GM18526 (cell line): ENCODE results near the gene FBXL13.

Source experiments
- POLR2A ChIP-seq: IDR thresholded peaks from 3 replicates; pipeline ENCODE4 v1.6.1; 2011; ENCODE audit not compliant: insufficient read length; ENCODE audit errors: extremely low read depth

FBXL13 gene

DNA sequence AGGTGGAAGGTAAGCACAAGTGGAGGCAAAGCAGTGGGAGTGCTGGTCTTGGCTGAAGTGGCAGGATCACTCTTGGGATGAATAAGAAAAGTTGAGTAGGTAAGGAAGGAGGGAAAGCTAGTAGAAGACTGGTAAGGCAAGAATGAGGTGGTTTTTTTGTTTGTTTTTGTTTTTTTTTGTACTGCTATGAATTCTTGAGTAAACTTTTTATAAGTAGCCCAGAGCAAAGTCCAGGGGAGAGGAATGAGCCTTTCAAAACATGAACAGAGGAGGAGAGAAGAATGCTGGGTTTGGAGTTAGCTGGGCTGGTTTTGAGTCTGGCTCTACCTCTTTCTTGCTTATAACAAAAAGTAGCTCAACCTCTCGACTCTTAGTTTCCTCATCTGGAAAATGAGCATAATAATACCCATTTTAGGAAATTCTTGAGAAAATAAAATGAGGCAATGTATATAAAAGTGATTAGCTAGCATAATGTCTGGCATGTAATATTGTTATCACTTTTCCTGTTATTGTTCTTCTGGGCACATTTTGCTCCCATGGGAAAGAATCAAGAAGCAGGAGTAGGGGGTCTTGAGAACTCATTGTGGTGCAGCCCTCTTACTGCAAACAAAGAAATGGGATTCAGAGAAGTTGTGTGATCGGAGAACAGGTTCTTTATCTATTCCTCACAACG lies 185.9 kb downstream of the FBXL13 start:
- no peak for TF ChIP-seq POLR2A

DNA sequence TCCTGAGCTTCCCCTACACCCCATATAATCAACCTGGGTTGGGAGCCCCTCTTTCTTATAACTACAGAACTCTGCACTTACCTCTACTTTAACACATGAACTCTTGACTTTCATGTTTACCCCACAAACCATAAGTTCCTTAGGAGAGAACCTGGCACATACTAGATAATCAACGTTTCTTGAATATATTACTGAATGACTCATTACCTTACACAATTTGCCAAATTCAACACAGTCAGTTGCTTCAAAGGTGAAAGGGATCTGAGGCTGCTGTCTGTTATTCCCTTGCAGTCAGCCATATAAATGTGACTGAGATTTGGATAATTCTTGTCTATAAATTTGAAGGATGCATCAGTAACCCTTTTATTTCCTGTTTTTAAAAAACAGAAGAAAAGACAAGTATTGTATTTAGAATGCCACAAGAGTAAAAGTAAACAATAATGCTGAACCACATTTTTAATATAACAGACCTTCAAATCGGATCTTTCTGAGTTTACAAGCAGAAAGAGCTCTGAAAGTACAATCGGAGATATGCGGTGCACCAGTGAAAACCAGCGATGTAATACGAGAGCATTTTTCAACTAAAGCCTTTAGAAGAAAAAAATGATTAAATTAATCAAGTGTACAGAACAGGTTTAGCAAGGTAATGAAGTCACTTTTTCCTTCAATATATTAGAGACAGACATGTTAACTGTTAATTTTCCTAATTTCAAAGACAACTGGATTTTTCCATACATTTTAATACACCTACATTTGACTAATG lies 191.3 kb downstream of the FBXL13 start:
- no peak for TF ChIP-seq POLR2A

DNA sequence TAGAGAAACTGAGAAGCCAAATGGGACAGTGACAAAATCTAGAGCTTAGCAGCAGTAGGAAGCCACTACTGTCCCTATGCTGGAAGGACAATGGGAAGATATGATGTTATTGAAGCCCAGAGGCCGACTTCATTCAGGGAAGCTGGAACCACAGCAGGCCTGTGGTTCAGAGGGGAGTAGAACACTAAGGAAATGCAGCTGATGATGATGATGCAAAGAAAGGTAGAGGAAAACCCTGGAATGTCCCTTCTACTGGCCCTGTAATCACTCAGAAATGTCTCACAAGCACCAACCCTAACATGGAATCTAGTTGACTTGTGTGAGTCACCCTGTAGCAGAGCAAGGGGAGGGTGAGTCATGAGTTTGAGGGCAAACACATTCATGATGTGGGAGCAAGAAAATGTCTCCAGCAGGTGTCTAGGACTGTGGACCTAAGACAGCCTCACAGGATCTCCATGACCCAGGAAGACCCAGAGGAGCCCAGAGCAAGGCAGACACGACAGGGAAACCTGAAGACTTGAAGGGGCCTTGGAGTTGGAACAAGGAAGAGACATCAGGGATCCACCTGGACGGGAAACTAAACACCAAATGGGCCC lies 198.8 kb downstream of the FBXL13 start:
- TF ChIP-seq POLR2A: no peak

DNA sequence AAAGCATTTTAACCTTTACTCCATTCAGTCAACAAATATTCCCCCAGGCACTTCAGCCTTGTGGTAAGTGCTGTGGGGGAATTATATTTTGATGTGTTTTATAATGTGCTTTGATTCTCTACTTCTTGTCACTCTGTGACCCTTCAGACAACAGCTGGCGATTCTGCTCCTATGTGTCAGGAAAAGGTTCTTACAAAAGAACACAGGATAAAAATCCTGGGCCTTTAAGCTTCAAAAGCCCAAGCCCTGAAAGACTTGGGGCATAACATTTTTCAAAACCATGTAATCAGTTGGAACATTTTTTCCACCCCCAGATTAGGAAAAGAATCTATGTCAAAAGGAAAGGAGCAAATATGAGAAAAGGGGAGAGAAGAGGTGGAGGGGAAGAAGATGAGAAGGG lies 199.6 kb downstream of the FBXL13 start:
- no peak for TF ChIP-seq POLR2A

DNA sequence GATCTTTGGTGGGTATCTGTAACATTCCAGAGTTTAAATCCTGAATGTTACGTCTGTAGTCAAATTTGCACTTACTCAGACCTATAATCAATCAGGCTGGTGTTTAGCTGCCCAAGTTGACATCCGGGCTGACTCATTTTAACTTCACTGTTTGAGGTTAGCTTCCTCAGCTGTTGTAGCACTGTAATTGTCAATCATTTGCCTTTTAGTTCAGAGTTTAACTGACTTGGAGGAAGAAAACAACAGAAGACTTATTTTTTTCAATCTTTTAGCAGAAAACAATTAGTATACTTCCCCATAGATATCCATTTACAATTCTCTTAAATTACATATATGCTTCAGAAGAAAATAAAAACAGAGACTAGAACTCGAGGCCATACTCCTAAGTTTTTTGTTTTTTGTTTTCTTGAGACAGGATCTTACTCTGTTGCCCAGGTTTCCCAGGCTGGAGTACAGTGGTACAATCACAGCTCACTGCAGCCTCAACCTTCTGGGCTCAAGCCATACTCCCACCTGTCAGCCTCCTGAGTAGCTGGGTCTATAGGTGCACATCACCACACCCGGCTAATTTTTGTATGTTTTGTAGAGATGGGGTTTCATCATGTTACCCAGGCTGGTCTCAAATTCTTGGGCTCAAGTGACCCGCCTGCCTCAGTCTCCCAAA lies 200.3 kb downstream of the FBXL13 start:
- no peak for TF ChIP-seq POLR2A

DNA sequence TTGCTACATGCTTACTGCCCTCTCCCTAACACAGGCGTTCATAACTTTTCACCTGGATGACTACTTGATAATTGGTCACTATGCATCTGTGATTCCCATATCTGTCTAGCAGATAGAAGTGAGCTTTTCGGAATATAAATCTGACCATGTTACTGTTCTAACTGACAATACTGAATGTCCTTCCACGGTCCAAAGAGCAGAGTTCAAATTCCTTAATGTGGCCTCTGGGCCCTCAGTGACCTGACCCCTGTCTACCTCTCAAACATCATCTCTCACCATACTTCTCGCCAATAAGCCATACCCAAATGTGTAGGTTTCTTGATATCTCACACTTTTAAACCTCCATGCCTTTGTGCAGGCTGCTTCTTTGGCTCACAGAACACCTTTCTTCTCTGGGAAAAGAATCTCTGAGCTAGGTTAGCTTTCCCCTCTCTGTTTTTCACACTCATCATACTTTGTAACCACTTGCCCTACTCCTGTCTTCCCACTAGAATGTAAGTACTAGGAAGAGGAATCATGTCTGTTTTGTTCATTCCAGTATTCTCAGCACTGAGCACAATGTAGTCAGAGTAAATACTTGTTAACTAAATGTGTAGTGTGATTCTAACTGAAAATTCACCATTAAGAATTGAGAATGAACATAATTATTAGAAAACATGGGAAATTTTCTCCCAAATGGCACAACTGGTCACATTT lies 201.0 kb downstream of the FBXL13 start:
- no peak for TF ChIP-seq POLR2A

DNA sequence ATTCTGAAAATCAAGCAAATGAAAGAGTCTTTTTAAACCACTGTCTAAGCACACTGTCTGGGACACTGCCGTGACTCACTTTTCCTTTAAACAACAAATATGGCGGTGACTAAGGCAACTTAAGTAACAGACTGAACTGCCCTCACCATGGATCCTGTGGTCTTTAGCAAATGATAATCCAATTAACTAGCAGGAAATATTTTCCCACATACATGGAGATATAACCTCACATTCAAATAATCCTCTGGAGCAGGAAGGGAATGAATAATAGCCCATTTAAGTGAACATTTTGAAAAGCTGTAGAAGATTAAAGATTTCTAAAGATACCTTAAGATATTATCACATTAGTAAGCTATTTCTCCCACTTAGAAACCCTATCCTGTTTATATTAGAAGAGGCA lies 202.1 kb downstream of the FBXL13 start:
- no peak for TF ChIP-seq POLR2A

DNA sequence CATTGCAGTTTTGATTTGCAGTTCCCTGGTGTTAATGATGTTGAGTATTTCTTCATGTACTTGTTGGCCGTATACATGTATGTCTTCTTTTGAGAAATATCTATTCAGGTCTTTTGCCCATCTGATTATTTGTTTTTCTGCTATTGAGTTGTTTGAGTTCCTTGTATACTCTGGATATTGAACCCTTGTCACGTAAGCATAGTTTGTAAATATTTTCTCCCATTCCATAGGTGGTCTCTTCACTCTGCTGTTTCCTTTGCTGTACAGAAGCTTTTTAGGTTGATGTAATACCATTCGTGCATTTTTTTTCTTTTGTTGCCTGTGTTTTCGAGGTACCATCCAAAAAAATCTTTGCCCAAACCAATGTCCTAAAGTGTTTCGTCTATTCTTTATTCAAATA lies 205.4 kb downstream of the FBXL13 start:
- TF ChIP-seq POLR2A: no peak

DNA sequence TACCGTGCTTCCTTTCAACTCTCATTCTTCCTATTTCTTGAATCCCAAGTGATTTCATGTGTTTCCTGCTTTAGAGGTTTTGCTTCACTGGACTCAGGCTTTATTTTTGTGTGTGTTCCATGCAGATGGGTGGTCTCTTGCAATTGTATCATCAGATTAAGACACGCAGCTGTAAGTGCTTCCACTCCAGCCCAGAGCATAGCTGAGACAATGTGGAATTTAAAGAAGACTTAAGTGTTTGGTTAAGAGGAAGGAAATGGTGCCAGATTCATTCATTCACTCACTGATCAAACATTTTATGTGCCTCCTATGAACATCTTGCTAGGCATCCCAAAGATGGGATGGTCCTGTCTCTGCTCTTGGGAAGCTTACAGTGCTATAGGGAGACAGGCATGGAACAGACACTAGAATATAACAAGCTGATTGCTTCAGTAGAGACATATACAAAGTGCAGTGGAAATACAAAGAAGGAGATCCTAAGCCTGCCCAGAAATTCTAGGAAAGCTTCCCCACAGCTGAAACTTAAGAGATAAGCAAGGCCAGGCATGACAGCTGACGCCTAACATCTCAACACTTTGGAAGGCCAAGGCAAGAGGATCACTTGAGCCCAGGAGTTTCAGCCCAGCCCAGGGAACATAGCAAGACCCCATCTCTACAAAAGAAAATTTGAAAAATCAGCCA lies 207.9 kb downstream of the FBXL13 start:
- no peak for TF ChIP-seq POLR2A

DNA sequence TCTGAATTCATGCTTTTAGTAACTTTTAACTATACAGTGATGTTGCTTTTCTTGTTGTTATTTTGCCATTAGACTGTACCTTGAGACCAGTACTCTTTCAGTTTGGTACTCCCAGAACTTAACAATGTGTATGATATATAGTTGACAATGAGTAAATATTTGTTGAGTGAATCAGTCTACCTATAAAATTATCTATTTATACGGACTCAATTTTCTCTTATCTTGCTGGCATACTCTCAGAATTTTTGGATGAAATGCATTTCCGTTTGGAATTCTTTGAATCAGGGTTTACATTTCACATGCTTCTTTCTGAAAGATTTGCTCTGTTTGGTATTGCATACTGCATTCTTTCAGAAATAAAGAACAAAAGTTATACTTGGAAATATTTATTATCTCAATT lies 209.6 kb downstream of the FBXL13 start:
- no peak for TF ChIP-seq POLR2A

DNA sequence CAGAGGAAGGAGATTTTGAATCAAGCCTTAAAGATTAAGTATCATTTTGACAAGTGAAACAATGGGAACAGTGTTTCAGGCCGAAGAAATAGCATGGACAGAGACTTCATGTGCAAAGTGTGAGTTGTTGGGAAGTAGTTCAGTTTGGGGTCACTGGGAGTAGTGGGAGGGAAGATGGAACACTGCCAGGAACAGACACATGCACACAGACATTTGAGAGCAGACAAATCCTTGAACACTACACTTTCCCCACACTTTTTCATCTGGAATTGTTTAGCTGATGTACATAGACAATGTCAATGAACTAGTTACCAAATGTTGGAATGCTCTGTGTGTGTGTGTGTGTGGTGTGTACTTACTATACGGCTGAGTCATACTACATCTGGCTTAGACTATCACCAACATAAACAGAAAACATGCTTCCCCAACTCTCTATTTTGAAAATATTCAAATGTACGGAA lies 214.2 kb downstream of the FBXL13 start:
- TF ChIP-seq POLR2A: no peak

DNA sequence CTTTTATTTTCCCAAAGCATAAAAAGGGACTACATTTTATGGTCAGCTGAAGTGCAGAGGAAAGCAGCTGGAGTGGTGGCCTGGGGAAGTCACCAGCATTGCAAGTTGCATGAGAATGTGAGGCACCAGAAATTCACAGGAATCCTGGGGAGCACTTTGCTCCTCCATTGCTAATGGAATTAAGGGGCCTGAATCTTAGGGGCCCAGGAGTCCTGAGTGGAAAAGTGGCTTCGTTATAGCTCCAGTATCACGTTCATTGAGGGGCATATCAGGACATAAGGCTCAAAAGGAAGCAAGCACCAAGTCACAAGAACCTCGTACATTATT lies 214.8 kb downstream of the FBXL13 start:
- TF ChIP-seq POLR2A: no peak

DNA sequence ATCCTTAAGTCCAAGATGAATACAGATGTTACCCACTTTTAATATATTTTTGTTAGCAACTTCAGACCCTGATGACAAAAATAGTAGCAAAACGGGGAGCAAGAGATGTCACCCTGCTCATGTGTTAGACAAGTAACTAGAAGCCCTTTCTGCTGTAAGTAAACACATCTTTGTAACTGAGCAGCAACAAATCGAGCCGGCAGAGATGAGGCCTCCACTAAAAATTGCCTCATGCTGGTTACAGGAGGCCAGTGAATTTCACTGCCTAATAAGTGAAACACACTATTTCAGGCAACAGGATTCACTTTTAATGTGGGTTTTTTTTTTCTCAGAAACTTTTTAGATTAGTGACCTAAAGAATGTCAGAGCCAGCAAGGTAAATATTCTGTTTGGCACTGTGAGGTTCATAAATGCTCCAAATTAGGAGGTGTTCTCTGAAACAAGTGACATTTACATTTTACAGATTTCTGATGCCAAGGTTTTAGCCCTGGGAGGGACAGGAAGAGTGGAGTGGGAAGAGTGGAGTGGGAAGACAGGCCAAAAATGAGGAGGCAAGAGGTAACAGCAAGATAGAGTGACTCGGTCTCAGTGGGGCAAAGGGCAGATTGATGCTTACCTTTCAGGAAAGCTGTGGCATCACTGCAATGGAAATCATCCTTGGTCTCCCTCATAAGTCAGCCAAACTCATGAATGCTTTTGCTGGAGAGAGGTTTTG lies 215.4 kb downstream of the FBXL13 start:
- no peak for TF ChIP-seq POLR2A

DNA sequence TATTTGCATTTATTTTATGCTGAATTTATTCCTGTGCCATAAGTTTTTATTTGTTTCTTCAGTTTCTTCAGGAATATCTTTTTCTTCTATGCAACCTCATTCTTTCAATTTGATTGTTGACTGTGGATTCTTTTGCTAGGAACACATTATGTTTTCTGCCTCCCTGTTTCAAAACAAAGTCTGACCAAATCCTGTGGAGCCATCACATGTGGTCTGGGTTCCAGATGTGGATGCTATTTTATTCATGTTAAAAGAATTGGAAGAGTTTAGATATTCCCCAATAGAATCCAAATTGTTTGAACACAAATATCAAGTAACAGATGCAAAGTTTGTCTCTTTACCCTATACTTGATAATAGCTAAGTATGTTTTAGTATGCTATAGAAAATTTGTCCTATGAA lies 218.6 kb downstream of the FBXL13 start:
- TF ChIP-seq POLR2A: no peak
